Upper lobe of left lung (tissue), 4 donors: ENCODE results near the gene PLEKHM2.

ENCODE experiments used
- CTCF ChIP-seq, 6 experiments: fragments of 450-650 bp in 4 of 6; fragments of 200-600 bp in 2 of 6; sonication (generic) in 2 of 6; IDR thresholded peaks; one replicate each; pipeline ENCODE4 v1.5.1; 2016 to 2019; ENCODE audit warnings: antibody characterized with exemption in 6 of 6
- EP300 ChIP-seq, 4 donors: sonication (generic); formaldehyde crosslinking; IDR thresholded peaks; one replicate each; pipeline ENCODE4 v1.5.1; 2017; ENCODE audit warnings: antibody characterized with exemption in 4 of 4, control low read depth in 2 of 4
- POLR2A ChIP-seq, 4 donors: fragments of 450-650 bp; IDR thresholded peaks; one replicate each; pipeline ENCODE4 v1.5.1; 2016 to 2017; ENCODE audit warnings: antibody characterized with exemption in 4 of 4, mild to moderate bottlenecking in 2 of 4
- POLR2AphosphoS5 ChIP-seq, 2 donors: sonication (generic); formaldehyde crosslinking; IDR thresholded peaks; one replicate each; pipeline ENCODE4 v1.5.1; 2017; ENCODE audit warnings: antibody characterized with exemption in 2 of 2

GRCh38 chr1:15707239-15707925 is 23.3 kb downstream of the PLEKHM2 start:
- TF ChIP-seq POLR2A (IDR thresholded peaks at IDR 0.05) (no peak), CTCF (IDR thresholded peaks at IDR 0.05) (no peak), EP300 (IDR thresholded peaks at IDR 0.05) (no peak), POLR2AphosphoS5 (IDR thresholded peaks at IDR 0.05) (no peak)
